ENCODE results near the gene MTCH1.

- no peak for TF ChIP-seq POLR2A (IDR thresholded peaks at IDR 0.05)
- TF ChIP-seq, protein P1, sequence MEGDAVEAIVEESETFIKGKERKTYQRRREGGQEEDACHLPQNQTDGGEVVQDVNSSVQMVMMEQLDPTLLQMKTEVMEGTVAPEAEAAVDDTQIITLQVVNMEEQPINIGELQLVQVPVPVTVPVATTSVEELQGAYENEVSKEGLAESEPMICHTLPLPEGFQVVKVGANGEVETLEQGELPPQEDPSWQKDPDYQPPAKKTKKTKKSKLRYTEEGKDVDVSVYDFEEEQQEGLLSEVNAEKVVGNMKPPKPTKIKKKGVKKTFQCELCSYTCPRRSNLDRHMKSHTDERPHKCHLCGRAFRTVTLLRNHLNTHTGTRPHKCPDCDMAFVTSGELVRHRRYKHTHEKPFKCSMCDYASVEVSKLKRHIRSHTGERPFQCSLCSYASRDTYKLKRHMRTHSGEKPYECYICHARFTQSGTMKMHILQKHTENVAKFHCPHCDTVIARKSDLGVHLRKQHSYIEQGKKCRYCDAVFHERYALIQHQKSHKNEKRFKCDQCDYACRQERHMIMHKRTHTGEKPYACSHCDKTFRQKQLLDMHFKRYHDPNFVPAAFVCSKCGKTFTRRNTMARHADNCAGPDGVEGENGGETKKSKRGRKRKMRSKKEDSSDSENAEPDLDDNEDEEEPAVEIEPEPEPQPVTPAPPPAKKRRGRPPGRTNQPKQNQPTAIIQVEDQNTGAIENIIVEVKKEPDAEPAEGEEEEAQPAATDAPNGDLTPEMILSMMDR (IDR thresholded peaks at IDR 0.05), result no peak
Measured at GRCh38 chr6:37024656-37025337, 38.8 kb upstream of the MTCH1 start.

Data from Peyer's patch (tissue), 4 donors.